Upper lobe of right lung (tissue), 1 donor: Measurements from ENCODE around the gene SEPTIN8. TPM values are rescaled to one million over a fixed set of nuclear protein-coding genes. Genes with fewer than 3 reads are reported as not detected.

Experiments
- ATAC-seq: fragments of 200-7000 bp; cut with Tn5 transposase; one replicate; pipeline ENCODE4 v1.9.1; 2020; ENCODE audit warnings: mild to moderate bottlenecking, moderate library complexity
- DNase-seq: peaks from one replicate; pipeline ENCODE4 v3.0.0-alpha.2; 2020
- H3K27ac ChIP-seq: fragments of 200-600 bp; one replicate; pipeline ENCODE4 v1.8.0; 2022
- H3K27me3 ChIP-seq: fragments of 200-600 bp; one replicate; pipeline ENCODE4 v1.8.0; 2022; ENCODE audit warnings: mild to moderate bottlenecking
- H3K36me3 ChIP-seq: fragments of 200-600 bp; one replicate; pipeline ENCODE4 v1.8.0; 2022
- H3K4me1 ChIP-seq: fragments of 200-600 bp; one replicate; pipeline ENCODE4 v1.8.0; 2022
- H3K4me3 ChIP-seq: fragments of 200-600 bp; one replicate; pipeline ENCODE4 v1.8.0; 2022; ENCODE audit warnings: mild to moderate bottlenecking
- H3K9me3 ChIP-seq: fragments of 200-600 bp; one replicate; pipeline ENCODE4 v1.8.0; 2022
- intact Hi-C: fragments of 100-400 bp; cut with DNase I; formaldehyde crosslinking; loops from one replicate; pipeline ENCODE4 v1.11.0; 2022
- total RNA-seq: library from RNA; stranded (reverse); fragmentation: NEBNext Ultra II Directional; extraction: Animal tissue kit (Norgen Biotek cat#: 25700); gene quantifications from one replicate; pipeline ENCODE4 v1.2.1, GENCODE V29; 2021
- TF ChIP-seq, protein P1 (sequence below): fragments of 200-600 bp; IDR thresholded peaks from one replicate; pipeline ENCODE4 v1.8.0; 2022; ENCODE audit warnings: antibody characterized with exemption
- donor health status: DM: no; HTN: yes; CAD: no; lungs with severe emphysema.

The SEPTIN8 gene
- total RNA-seq, 1 donor from 2014 or later = 42.6 TPM

DNA sequence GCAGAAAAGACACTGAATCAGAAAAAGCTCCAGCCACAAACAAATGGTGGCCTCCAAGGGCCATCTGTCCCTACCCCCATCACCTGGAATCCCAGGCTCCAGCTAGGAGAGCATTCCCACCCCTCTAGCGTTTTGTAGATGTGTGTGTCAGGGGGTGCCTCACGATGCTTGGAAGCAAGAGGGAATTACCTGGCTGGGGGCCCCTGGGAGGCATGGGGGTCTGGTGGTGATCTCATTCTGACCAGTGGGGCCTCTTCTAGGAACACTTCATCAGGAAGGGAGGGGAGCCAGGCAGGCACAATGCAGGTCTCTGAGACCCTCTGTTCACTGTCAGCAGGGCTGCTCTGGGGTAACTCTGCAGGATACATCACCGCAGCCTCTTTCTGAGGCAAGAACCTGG lies 47.4 kb upstream of the SEPTIN8 start:
- TF ChIP-seq, protein P1, sequence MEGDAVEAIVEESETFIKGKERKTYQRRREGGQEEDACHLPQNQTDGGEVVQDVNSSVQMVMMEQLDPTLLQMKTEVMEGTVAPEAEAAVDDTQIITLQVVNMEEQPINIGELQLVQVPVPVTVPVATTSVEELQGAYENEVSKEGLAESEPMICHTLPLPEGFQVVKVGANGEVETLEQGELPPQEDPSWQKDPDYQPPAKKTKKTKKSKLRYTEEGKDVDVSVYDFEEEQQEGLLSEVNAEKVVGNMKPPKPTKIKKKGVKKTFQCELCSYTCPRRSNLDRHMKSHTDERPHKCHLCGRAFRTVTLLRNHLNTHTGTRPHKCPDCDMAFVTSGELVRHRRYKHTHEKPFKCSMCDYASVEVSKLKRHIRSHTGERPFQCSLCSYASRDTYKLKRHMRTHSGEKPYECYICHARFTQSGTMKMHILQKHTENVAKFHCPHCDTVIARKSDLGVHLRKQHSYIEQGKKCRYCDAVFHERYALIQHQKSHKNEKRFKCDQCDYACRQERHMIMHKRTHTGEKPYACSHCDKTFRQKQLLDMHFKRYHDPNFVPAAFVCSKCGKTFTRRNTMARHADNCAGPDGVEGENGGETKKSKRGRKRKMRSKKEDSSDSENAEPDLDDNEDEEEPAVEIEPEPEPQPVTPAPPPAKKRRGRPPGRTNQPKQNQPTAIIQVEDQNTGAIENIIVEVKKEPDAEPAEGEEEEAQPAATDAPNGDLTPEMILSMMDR = no peak
- ATAC-seq (no peak), DNase-seq (no peak)
- peaks cover 16% of the 10 kb centered on the region for H3K4me1 ChIP-seq
- no peaks in the 10 kb centered on the region for H3K36me3 ChIP-seq
- H3K27ac ChIP-seq = no peak overlapping the region
- intact Hi-C loops = no loop called here
- H3K4me3 ChIP-seq = no peak overlapping the region
- no peaks in the 10 kb centered on the region for H3K9me3 ChIP-seq
- H3K27me3 ChIP-seq = no peaks in the 10 kb centered on the region

DNA sequence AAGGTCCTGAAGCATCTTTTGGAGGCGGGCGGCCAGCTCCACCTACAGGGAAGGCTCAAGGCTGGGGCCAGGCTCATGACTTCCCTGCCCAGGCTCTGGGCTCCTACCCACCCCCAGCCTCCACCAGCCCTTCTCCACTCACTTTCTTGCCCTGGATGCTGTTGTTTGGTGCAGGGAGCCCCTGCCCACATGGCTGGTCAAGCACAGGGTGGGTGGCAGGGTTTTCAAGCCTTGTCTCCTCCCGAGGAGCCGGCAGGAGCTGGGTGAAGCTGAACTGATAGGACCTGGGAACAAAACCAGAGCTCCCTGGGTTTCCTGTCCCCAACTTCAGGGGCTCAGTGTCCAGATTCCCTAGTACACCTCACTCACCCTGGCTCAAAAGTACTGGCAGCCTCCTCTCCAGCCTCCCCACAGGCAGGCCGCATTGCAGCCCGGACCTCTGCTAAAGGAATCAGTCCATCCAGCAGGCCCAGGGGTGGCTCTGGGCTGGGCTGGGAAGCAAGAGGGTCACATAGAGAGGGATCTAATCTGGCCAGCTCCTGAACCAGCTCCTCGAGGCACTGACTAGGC lies 46.5 kb upstream of the SEPTIN8 start:
- intact Hi-C loops = no loop called here
- Histone ChIP-seq H3K27me3 (no peaks in the 10 kb centered on the region), H3K4me1 (peaks cover 8% of the 10 kb centered on the region), H3K9me3 (no peaks in the 10 kb centered on the region), H3K27ac (no peak overlapping the region), H3K4me3 (no peak overlapping the region), H3K36me3 (no peaks in the 10 kb centered on the region)
- DNase-seq = no peak
- TF ChIP-seq, protein P1 = no peak
- ATAC-seq = no peak

DNA sequence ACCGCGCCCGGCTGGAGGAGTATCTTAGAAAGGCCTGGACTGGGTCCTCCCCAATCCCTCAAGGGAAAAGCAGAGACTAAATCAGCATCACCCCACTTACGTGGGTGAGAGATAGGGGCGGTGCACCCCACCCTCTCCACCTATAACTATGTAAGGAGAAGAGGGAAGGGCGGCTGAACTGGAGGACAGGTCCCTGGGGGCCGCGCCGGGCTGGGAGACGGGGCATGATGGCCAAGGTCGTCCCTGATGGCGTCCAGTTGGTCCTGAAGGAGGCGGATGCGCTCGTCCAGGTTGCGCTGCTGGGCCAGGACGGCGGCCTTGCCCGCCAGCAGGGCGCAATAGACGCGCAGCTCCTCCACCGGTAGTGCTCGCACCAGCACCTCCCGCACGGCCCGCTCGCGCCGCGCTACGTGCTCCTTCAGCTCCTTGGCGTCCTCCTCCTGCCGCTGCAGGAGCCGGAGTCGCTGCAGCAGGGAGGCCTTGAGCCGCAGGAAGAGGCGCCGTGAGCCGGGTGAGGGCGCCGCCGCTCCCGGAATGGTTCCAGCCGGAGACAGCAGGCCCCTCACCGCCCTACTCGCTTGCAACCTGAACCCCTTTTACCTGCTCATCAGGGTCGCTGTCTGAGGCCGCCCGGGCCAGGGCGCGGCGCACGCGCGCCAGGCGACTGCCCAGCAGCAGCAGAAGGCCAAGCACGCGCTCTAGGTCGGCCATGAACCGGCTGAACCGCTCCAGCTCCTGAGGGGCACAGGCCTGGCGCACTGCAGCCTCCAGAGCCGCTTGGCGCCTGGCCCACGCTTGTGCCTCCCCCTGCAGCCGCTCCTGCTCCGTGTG lies 45.8 kb upstream of the SEPTIN8 start:
- Histone ChIP-seq H3K4me3 (no peak overlapping the region), H3K27ac (no peak overlapping the region), H3K27me3 (no peaks in the 10 kb centered on the region), H3K9me3 (no peaks in the 10 kb centered on the region), H3K36me3 (no peaks in the 10 kb centered on the region), H3K4me1 (peaks cover under 1% of the 10 kb centered on the region)
- DNase-seq (no peak), ATAC-seq (peak; percentile 29)
- intact Hi-C loops = no loop called here
- TF ChIP-seq, protein P1 = no peak

DNA sequence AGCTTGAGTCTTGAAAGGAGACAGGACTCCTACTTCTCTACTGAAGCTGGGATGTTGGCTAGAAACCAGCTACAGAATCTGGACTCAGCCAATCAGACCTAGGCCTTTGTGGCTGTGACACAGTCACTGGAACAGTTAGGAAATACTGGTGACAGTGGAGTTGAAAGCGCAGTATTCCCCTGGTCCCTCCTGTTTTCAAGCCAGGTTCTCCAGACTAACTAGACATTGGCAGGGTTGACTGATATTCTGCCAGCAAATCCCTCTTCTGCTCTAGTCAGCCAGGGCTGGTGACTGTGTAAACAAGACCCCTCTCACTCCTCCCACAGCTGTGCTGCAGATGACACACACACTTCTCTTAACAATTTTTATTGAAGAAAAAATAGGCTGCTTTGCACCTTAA lies 44.8 kb upstream of the SEPTIN8 start:
- Histone ChIP-seq H3K9me3 (no peaks in the 10 kb centered on the region), H3K27ac (no peak overlapping the region), H3K4me3 (no peak overlapping the region), H3K4me1 (no peaks in the 10 kb centered on the region), H3K27me3 (no peaks in the 10 kb centered on the region), H3K36me3 (no peaks in the 10 kb centered on the region)
- no peak for DNase-seq
- intact Hi-C loops = no loop called here
- ATAC-seq = no peak
- TF ChIP-seq, protein P1 = no peak

DNA sequence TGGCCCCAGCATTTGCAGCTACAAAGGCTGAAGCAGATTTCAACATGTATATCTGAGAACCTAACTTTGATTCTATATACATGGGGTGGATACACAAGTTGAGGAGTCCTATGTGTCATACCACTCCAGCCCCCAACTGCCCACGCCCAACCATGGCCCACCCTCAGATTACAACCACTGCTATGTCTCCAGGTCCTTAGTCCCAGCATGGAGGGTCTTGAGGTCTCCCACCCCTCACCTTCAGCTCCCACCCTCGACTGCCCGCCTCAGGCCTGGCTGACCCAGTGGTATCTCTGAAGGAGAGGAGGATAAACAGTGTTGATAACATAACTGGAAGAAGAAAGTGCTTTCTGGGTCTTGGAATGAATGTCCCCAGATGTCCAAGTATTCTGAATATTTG lies 44.3 kb upstream of the SEPTIN8 start:
- TF ChIP-seq, protein P1 = no peak
- DNase-seq (no peak), ATAC-seq (no peak)
- H3K27ac ChIP-seq = no peak overlapping the region
- no peaks in the 10 kb centered on the region for H3K4me1 ChIP-seq
- intact Hi-C loops = no loop called here
- no peaks in the 10 kb centered on the region for H3K27me3 ChIP-seq
- H3K36me3 ChIP-seq = no peaks in the 10 kb centered on the region
- no peaks in the 10 kb centered on the region for H3K9me3 ChIP-seq
- no peak overlapping the region for H3K4me3 ChIP-seq
